OCI-LY3 (cell line): ENCODE measurements around the gene MPRIP.

Experiments
- EZH2phosphoT487 ChIP-seq: fragments of 200-600 bp; shearing (Covaris generic); IDR thresholded peaks from 2 replicates; pipeline ENCODE4 v1.6.1; 2018; ENCODE audit warnings: antibody characterized with exemption, mixed run types, low read depth
- TF ChIP-seq, protein P1 (sequence below): fragments of 200-600, 300-600 bp; sonication (generic); IDR thresholded peaks from 2 replicates; pipeline ENCODE4 v1.5.1; 2014; ENCODE audit warnings: antibody characterized with exemption, low read length, low read depth

DNA sequence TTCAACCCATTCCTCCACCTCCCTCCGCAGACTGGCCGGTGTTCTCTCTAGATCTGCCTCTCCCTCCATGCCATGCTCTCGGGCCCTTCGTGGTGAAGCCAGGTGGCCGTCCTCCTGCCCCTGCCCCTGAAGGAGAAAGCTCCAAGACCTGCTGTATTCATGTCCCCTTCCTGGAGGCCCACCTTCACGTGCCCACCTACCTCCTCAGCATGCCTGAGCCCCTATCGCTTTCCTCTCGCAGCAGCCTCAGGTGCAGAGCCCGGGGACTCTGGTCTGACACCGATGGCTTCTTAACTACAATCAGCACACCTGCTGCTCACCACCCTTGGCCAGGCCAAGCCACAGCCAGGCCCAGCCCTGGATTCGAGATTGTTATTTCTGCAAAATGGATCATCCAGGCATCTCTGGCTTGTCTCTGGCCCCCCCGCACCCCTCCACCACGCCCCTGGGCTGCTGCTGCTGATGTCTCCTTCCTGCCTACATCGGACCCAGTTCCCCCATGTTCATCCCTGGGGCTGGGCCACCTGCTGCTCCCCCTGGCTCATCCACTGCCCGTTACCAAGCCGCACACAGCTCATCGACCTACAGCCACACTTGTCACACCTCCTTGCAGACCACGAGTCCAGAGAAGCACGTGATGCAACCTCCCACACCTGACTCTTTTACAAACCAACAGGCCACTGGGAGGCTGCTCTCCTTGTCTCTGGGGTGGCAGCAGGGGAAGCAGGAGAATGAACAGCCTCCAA is 37.8 kb upstream of the MPRIP start:
- TF ChIP-seq, protein P1, sequence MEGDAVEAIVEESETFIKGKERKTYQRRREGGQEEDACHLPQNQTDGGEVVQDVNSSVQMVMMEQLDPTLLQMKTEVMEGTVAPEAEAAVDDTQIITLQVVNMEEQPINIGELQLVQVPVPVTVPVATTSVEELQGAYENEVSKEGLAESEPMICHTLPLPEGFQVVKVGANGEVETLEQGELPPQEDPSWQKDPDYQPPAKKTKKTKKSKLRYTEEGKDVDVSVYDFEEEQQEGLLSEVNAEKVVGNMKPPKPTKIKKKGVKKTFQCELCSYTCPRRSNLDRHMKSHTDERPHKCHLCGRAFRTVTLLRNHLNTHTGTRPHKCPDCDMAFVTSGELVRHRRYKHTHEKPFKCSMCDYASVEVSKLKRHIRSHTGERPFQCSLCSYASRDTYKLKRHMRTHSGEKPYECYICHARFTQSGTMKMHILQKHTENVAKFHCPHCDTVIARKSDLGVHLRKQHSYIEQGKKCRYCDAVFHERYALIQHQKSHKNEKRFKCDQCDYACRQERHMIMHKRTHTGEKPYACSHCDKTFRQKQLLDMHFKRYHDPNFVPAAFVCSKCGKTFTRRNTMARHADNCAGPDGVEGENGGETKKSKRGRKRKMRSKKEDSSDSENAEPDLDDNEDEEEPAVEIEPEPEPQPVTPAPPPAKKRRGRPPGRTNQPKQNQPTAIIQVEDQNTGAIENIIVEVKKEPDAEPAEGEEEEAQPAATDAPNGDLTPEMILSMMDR = no peak
- TF ChIP-seq EZH2phosphoT487 = no peak
